Kidney (tissue), 14 donors: ENCODE results near the gene NFATC2. TPM values are rescaled to one million over a fixed set of nuclear protein-coding genes. Genes with fewer than 3 reads are reported as not detected.
A peak's percentile ranks its signal among the peaks of the same experiment; 100 is the strongest.
"Not testable (repeated sequence)": the region's sequence is repeated elsewhere in the genome, so short reads cannot be mapped to it uniquely, and the experiment has no call there.

Experiments
- DNase-seq, 5 donors: peaks; one replicate each; pipeline ENCODE4 v3.0.0-alpha.2; 2013 to 2020
- FAIRE-seq: peaks from 2 replicates; lab custom pipeline; 2012; peaks lifted over from hg19 to GRCh38; lab: Jason Lieb, UNC
- H3K27ac ChIP-seq, 2 donors: one replicate each; pipeline ENCODE4 v1.7.0; 2013; ENCODE audit warnings: low read depth in 2 of 2, low read length in 2 of 2, inconsistent platforms in 1 of 2
- H3K27me3 ChIP-seq: one replicate; pipeline ENCODE4 v1.7.1; 2013; ENCODE audit warnings: low read length, inconsistent platforms; ENCODE audit not compliant: control insufficient read depth, insufficient read depth
- H3K36me3 ChIP-seq, 3 donors: one replicate each; pipeline versions ENCODE4 v1.7.0 to v1.7.1; 2013; ENCODE audit warnings: low read length in 3 of 3, control low read depth in 1 of 3, inconsistent platforms in 1 of 3; ENCODE audit not compliant: insufficient read depth in 3 of 3, control insufficient read depth in 2 of 3
- H3K4me1 ChIP-seq, 3 donors: one replicate each; pipeline versions ENCODE4 v1.7.0 to v1.7.1; 2013; ENCODE audit warnings: low read length in 3 of 3, inconsistent platforms in 1 of 3, low read depth in 1 of 3; ENCODE audit not compliant: control insufficient read depth in 2 of 3, insufficient read depth in 2 of 3
- H3K4me3 ChIP-seq, 3 donors: one replicate each; pipeline versions ENCODE4 v1.7.0 to v1.8.1; 2013; ENCODE audit warnings: low read length in 3 of 3, control low read depth in 1 of 3, inconsistent platforms in 1 of 3
- H3K9ac ChIP-seq, 3 donors: one replicate each; pipeline versions ENCODE4 v1.7.0 to v1.7.1; 2013; ENCODE audit warnings: low read length in 3 of 3, control low read depth in 1 of 3, inconsistent platforms in 1 of 3
- H3K9me3 ChIP-seq, 3 donors: one replicate each; pipeline versions ENCODE4 v1.7.0 to v1.7.1; 2013; ENCODE audit warnings: low read length in 3 of 3, control low read depth in 1 of 3, inconsistent platforms in 1 of 3; ENCODE audit not compliant: control insufficient read depth in 2 of 3, insufficient read depth in 1 of 3
- intact Hi-C: fragments of 100-400 bp; cut with DNase I; formaldehyde crosslinking; loops from one replicate; pipeline ENCODE4 v1.11.1; 2022
- polyA plus RNA-seq: library from polyadenylated mRNA; stranded (reverse); fragments of 350-450 nt; fragmentation: Illumina TruSeq; extraction: RNeasy Lipid Tissue Mini Kit (QIAGEN cat#74804); gene quantifications from one replicate; pipeline ENCODE4 v1.2.3, GENCODE V29; 2014; ENCODE audit warnings: low read depth, low replicate concordance; ENCODE audit not compliant: insufficient read depth
- total RNA-seq: library from RNA; stranded (reverse); fragmentation: NEBNext Ultra II Directional; extraction: Animal tissue kit (Norgen Biotek cat#: 25700); gene quantifications from one replicate; pipeline ENCODE4 v1.2.1, GENCODE V29; 2021
- TF ChIP-seq, protein P1 (sequence below): IDR thresholded peaks from 3 replicates; pipeline ENCODE4 v1.5.1; 2012; ENCODE audit warnings: mild to moderate bottlenecking, moderate library complexity, borderline replicate concordance; ENCODE audit not compliant: insufficient read depth; ENCODE audit errors: extremely low read depth
- donor health status: control.
- donor health status: control.
- donor health status: control.
- donor health status: control.
- donor health status: control.
- donor health status: DM: yes; HTN: yes; CAD: no.
- donor health status: Normal renal cell carcinoma (clear cell type).

Gene NFATC2
- total and polyA plus RNA-seq, 2 donors from 2014 or later = 0.73 to 10.5 TPM

DNA sequence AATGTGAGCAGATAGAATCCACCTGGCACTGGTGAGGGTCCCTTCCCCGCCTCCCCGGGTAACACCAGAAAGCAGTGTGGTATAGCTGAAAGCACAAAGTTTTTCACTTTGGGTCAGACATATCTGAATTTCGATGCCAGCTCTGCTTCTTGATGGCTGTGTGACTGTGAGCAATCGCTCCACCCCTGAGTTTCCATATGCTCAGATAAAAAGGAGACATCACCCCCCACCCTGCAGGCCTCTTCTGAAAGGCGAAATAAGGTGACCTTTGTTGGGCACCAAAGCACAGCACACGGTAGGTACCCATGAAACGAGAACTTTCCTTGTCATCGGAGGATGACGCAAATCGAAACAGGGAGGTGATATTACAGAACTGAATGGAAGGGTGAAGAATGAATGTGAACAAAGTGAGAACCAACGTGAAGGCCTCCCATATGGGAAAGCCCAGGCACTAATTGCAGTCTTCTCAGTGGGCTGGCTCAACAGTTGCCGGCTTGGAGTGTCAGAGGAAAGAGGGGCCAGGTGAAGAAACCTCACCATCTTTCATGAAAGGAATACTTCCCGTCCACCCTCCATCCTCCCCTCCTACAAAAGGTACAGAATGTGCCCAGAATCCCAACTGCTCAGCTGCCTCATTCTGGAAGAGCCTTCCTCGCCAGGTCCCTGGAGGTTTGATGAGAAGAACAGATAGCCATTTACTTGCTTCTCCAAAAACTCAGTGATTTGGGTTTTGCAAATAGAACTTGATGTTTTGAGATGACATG lies 61.8 kb downstream of the NFATC2 start:
- no peak for FAIRE-seq
- H3K27ac ChIP-seq = no peak overlapping the region

GRCh38 chr20:51476106-51476505 lies 66.4 kb downstream of the NFATC2 start:
- H3K27me3 ChIP-seq, H3K4me3 ChIP-seq, H3K36me3 ChIP-seq, DNase-seq, H3K4me1 ChIP-seq, FAIRE-seq, intact Hi-C loops, H3K9me3 ChIP-seq, H3K9ac ChIP-seq, H3K27ac ChIP-seq: not testable (repeated sequence)

More for the DNA sequence above, 61.8 kb downstream of the NFATC2 start:
- intact Hi-C loops = no loop called here
- Histone ChIP-seq H3K9ac (no peak overlapping the region), H3K27me3 (no peaks in the 10 kb centered on the region), H3K9me3 (no peaks in the 10 kb centered on the region), H3K4me3 (no peak overlapping the region), H3K4me1 (no peaks in the 10 kb centered on the region), H3K36me3 (no peaks in the 10 kb centered on the region)
- TF ChIP-seq, protein P1, sequence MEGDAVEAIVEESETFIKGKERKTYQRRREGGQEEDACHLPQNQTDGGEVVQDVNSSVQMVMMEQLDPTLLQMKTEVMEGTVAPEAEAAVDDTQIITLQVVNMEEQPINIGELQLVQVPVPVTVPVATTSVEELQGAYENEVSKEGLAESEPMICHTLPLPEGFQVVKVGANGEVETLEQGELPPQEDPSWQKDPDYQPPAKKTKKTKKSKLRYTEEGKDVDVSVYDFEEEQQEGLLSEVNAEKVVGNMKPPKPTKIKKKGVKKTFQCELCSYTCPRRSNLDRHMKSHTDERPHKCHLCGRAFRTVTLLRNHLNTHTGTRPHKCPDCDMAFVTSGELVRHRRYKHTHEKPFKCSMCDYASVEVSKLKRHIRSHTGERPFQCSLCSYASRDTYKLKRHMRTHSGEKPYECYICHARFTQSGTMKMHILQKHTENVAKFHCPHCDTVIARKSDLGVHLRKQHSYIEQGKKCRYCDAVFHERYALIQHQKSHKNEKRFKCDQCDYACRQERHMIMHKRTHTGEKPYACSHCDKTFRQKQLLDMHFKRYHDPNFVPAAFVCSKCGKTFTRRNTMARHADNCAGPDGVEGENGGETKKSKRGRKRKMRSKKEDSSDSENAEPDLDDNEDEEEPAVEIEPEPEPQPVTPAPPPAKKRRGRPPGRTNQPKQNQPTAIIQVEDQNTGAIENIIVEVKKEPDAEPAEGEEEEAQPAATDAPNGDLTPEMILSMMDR = no peak
- peak in 1 of 5 donors; percentile 42 for DNase-seq

- intact Hi-C loops = no loop called here
- H3K9me3 ChIP-seq = no peaks in the 10 kb centered on the region
- no peaks in the 10 kb centered on the region for H3K4me1 ChIP-seq
- FAIRE-seq = no peak
- no peaks in the 10 kb centered on the region for H3K27me3 ChIP-seq
- peak in 1 of 5 donors; percentile 65 for DNase-seq
- no peaks in the 10 kb centered on the region for H3K36me3 ChIP-seq
- no peak overlapping the region for H3K9ac ChIP-seq
- TF ChIP-seq, protein P1 = no peak
- no peak overlapping the region for H3K4me3 ChIP-seq
- H3K27ac ChIP-seq = no peak overlapping the region
These were observed 68.7 kb downstream of the NFATC2 start for GRCh38 chr20:51473771-51474170.

- no peak overlapping the region for H3K4me3 ChIP-seq
- intact Hi-C loops = no loop called here
- H3K9me3 ChIP-seq = no peaks in the 10 kb centered on the region
- no peaks in the 10 kb centered on the region for H3K36me3 ChIP-seq
- no peaks in the 10 kb centered on the region for H3K27me3 ChIP-seq
- H3K9ac ChIP-seq = no peak overlapping the region
- TF ChIP-seq, protein P1 = no peak
- H3K4me1 ChIP-seq = no peaks in the 10 kb centered on the region
- FAIRE-seq (no peak), DNase-seq (no peak)
- H3K27ac ChIP-seq = no peak overlapping the region
These were observed 69.3 kb downstream of the NFATC2 start for GRCh38 chr20:51473256-51473655.
